ENCODE results near the gene GOLPH3. TPM values are rescaled to one million over a fixed set of nuclear protein-coding genes. Genes with fewer than 3 reads are reported as not detected.

Gene GOLPH3
- total and polyA plus RNA-seq, 2 of the 4 experiments (the other 2 are of a cell fraction): 38.2 to 41.3 TPM

DNA sequence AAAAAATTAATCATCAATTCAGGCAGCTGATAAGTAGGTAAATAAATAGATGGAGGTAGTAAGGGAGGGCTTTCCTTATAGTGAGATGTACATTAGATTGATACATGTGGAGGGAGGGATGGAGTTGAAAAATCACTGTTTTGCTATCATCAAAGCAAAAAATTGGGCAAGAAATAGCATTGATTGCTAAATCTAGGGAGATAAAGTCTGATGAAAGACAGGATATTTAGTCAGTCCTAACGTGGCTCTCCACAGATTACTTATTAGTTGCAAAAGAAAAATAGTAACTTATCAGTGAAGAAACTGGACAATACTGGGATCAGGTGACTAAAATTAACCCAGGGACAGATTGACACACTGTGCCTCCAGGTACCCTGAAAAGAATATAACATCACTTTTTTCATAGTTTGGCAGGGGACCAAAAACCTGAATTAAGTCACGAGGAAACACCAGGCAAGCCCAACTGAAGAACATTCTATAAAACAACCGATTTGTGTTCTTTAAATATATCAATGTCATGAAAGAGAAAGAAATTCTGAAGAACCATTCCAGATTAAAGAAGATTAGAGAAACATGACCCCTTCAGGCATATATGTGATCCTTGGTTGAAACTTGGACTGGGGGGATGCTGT is 27.1 kb upstream of the GOLPH3 start:
- no peaks in the 10 kb centered on the region for H3K36me3 ChIP-seq (ENCODE audit: control insufficient read depth, insufficient read depth, low read length)
- no peak overlapping the region for H3K27ac ChIP-seq (ENCODE audit: insufficient read depth, low read length)
- WGBS, 2 experiments (ENCODE audit: extremely low coverage in 2 of 2, insufficient read length in 1 of 2): no CpG with 5 or more reads among the region's 3 CpGs
- no peak overlapping the region for H3K14ac ChIP-seq (replicated peaks; ENCODE audit: low read depth, low read length)
- no peaks in the 10 kb centered on the region for H3K9me3 ChIP-seq (ENCODE audit: control insufficient read depth, insufficient read depth, low read length)
- POLR2A ChIA-PET (ENCODE audit: unreplicated experiment): no interaction called here
- dilution Hi-C loops (cut with HindIII; ENCODE audit: low sequenced_read_pairs, unreplicated experiment): no loop called here
- no peak overlapping the region for H3K56ac ChIP-seq (ENCODE audit: extremely low read depth, insufficient read depth, low read length)
- H2AK9ac ChIP-seq (replicated peaks; ENCODE audit: low read depth, low read length, poor library complexity): no peak overlapping the region
- no peak overlapping the region for H2BK5ac ChIP-seq (ENCODE audit: low read depth, low read length, poor library complexity, severe bottlenecking)
- no peaks in the 10 kb centered on the region for H4K20me1 ChIP-seq (ENCODE audit: insufficient read depth, low read length)
- H4K91ac ChIP-seq (ENCODE audit: insufficient read depth, low read depth, low read length): no peak overlapping the region
- DNase-seq: peak; percentile 46
- no peak overlapping the region for H3K4me3 ChIP-seq (ENCODE audit: insufficient read depth, low read depth, low read length)
- no TSS peak for BruUV-seq (replicated peaks)
- no peak overlapping the region for H4K5ac ChIP-seq (ENCODE audit: low read depth, low read length)
- peak overlapping the region; percentile 78; the same call in 1 of the 2 replicates for H3K18ac ChIP-seq (ENCODE audit: low read depth, low read length)
- H3K79me1 ChIP-seq (ENCODE audit: low read depth in 1 of 2, low read length in 2 of 2): no peaks in the 10 kb centered on the region
- H3K4me1 ChIP-seq (ENCODE audit: control insufficient read depth, insufficient read depth, low read length): peaks cover 3% of the 10 kb centered on the region; the same call in 1 of the 2 replicates
- H2BK15ac ChIP-seq (ENCODE audit: low read depth, low read length): 0 out of 3 replicates have a peak overlapping the region, but pooled peaks have one; percentile 9
- no peak overlapping the region for H2BK20ac ChIP-seq (ENCODE audit: low read depth, low read length)
- H4K8ac ChIP-seq (ENCODE audit: low read depth in 2 of 2, low read length in 2 of 2): no peak overlapping the region
- intact Hi-C loops (cut with micrococcal nuclease): no loop called here
- H3K27me3 ChIP-seq (ENCODE audit: control insufficient read depth, insufficient read depth, low read length): no peaks in the 10 kb centered on the region
- no peak overlapping the region for H2BK120ac ChIP-seq (ENCODE audit: low read depth, low read length)
- no peak overlapping the region for H2AK5ac ChIP-seq (ENCODE audit: low read depth, low read length)
- peak; percentile 95 for TF ChIP-seq CEBPB (IDR thresholded peaks at IDR 0.05; ENCODE audit: low read depth, low read length)
- TF ChIP-seq CHD1 (IDR thresholded peaks at IDR 0.05; ENCODE audit: low read depth, low read length): no peak
- no peak overlapping the region for H3K23ac ChIP-seq (ENCODE audit: low read depth, low read length)
- no peak for ATAC-seq (ENCODE audit: low read depth)
- H3K4me2 ChIP-seq (ENCODE audit: low read depth, low read length): no peak overlapping the region
- in situ Hi-C loops (cut with MboI; ENCODE audit: low sequenced_read_pairs): no loop called here
- no peak overlapping the region for H2AFZ ChIP-seq (replicated peaks; ENCODE audit: low read length, poor library complexity)
- H3K9ac ChIP-seq (ENCODE audit: low read depth, low read length): no peak overlapping the region
- CTCF ChIA-PET: interaction anchor here (0.6 kb wide), 1 partner anchor 804 kb away, joined by 3 read pairs; no protein-coding TSS in a partner anchor
- no peak overlapping the region for H3K4ac ChIP-seq (ENCODE audit: low read depth, low read length)
- peaks cover 3% of the 10 kb centered on the region; the same call in 1 of the 2 replicates for H3K9me1 ChIP-seq (ENCODE audit: insufficient read depth, low read length)

All from IMR-90 (cell line).